Measurements from ENCODE around the gene CACNB3.

Gene CACNB3

DNA sequence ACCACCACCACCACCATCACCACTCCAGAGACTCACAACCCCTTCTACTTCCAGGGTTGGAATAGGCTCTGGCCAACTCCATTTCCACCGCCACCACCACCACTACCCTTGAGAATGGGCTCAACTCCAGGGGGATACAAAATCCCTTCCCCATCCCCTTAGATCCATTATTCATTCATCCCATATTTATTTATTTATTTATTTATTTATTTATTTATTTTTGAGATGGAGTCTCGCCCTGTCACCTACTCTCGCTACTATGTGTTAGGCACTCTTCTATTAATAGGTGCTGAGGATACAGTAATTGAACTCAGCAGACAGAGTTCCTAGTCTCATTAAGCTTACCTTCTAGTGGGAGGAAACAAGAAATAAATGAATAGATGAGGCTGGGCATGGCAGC, 24.6 kb upstream of the CACNB3 start:
- no peak overlapping the region for H3K27ac ChIP-seq (ENCODE audit: low read depth, low read length)
- H3K36me3 ChIP-seq (ENCODE audit: insufficient read depth, low read length) = no peaks in the 10 kb centered on the region
- H3K4me1 ChIP-seq (ENCODE audit: insufficient read depth, low read length) = peaks cover 6% of the 10 kb centered on the region
- H3K9me3 ChIP-seq (ENCODE audit: low read length) = no peaks in the 10 kb centered on the region
- H3K4me3 ChIP-seq (ENCODE audit: low read depth in 1 of 2, low read length in 2 of 2) = no peak overlapping the region
- H3K27me3 ChIP-seq (ENCODE audit: control insufficient read depth in 1 of 2, insufficient read depth in 2 of 2, low read length in 2 of 2) = no peaks in the 10 kb centered on the region
- H3K9ac ChIP-seq (ENCODE audit: low read length) = no peak overlapping the region

DNA sequence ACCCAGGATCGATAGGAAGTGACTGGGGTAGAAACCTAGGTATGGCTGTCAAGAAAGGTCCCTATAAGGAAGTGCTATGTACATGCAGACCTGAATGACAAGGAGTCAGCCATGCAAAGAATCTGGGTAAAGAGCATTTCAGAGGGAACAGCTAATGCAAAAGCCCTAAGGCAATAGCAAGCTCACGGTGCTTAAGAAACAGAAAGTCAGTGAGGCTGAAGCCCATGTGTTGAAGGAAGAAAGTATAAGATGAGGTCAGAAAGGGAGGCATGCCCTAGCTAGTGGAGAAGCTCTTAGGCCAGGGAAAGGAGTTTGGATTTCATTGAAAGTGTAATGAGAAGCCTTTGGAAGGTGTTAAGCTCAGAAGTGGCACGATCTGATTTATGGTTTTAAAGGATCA, 23.4 kb upstream of the CACNB3 start:
- no peak overlapping the region for H3K27ac ChIP-seq (ENCODE audit: low read depth, low read length)
- H3K4me3 ChIP-seq (ENCODE audit: low read depth in 1 of 2, low read length in 2 of 2) = no peak overlapping the region
- H3K27me3 ChIP-seq (ENCODE audit: control insufficient read depth in 1 of 2, insufficient read depth in 2 of 2, low read length in 2 of 2) = no peaks in the 10 kb centered on the region
- H3K4me1 ChIP-seq (ENCODE audit: insufficient read depth, low read length) = peaks cover 6% of the 10 kb centered on the region
- H3K36me3 ChIP-seq (ENCODE audit: insufficient read depth, low read length) = no peaks in the 10 kb centered on the region
- H3K9me3 ChIP-seq (ENCODE audit: low read length) = no peaks in the 10 kb centered on the region
- H3K9ac ChIP-seq (ENCODE audit: low read length) = no peak overlapping the region

DNA sequence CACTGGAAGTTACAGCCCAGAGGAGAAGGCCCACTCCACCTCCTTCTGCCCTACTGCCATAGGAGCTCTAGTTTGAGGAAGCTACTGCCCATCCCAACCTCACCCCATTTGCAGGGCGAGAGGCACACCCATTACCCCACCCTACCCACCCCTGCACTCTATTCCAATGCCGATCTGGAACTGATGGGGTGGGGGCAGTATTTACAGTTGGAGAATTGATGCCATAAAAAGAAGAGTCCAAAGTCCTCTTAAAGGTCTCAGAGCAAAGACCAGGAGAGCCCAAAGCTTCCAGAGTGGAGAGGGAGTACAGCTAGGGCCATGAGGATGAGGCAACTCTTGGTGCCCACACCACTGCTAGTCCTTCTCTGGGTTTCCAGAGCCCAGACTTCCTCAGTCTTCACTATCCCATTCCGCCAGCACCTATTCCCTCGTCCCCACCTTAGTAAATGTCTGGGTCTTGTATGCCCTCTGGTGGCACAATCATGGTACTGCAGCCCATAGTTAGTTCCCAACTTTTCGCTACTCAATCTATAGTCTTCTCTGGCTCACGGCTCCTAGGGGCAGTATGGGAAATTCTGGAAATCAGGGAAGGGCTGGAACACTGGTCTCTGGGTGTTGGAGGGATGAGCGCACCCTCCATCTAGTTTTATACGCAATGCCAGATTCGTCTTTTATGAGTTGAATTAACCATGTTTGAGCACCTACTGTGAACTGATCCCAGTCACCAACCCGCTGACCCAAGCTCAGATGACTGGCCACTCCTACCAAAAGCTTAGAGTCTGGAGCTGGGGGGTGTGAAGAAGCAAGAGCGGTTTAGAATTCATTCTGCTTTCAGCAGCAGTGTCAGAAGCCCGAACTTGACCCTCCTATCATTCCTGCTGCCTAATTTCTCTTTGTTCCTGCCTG, 22.5 kb upstream of the CACNB3 start:
- Histone ChIP-seq H3K4me1 (ENCODE audit: insufficient read depth, low read length) (peaks cover 6% of the 10 kb centered on the region), H3K36me3 (ENCODE audit: insufficient read depth, low read length) (no peaks in the 10 kb centered on the region), H3K9me3 (ENCODE audit: low read length) (no peaks in the 10 kb centered on the region), H3K4me3 (ENCODE audit: low read depth in 1 of 2, low read length in 2 of 2) (no peak overlapping the region), H3K27me3 (ENCODE audit: control insufficient read depth in 1 of 2, insufficient read depth in 2 of 2, low read length in 2 of 2) (peaks cover 0 to 9% of the 10 kb centered on the region in 2 donors), H3K9ac (ENCODE audit: low read length) (no peak overlapping the region), H3K27ac (ENCODE audit: low read depth, low read length) (no peak overlapping the region)

DNA sequence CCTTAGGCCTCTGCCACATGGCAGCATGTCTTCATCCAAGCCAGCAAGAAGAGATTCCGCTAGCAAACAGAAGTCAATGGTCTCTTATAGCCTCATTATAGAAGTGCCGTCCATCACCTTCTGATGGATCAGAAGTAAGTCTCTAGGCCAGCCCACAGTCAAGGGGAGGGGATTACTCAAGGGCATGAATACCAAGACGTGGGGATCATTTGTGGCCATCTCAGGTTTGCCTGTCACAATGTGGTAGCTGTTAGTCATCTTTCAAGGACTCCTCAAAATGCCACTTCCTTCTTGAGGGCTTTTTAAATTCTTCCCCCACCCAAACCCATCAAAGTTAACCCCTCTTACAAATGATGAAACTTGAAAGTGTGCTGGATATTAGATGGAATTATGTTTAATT, 21.3 kb upstream of the CACNB3 start:
- no peak overlapping the region for H3K4me3 ChIP-seq (ENCODE audit: low read depth in 1 of 2, low read length in 2 of 2)
- no peak overlapping the region for H3K27ac ChIP-seq (ENCODE audit: low read depth, low read length)
- peaks cover 6% of the 10 kb centered on the region for H3K4me1 ChIP-seq (ENCODE audit: insufficient read depth, low read length)
- H3K36me3 ChIP-seq (ENCODE audit: insufficient read depth, low read length) = no peaks in the 10 kb centered on the region
- no peak overlapping the region for H3K9ac ChIP-seq (ENCODE audit: low read length)
- peaks cover 0 to 13% of the 10 kb centered on the region in 2 donors for H3K27me3 ChIP-seq (ENCODE audit: control insufficient read depth in 1 of 2, insufficient read depth in 2 of 2, low read length in 2 of 2)
- no peaks in the 10 kb centered on the region for H3K9me3 ChIP-seq (ENCODE audit: low read length)

DNA sequence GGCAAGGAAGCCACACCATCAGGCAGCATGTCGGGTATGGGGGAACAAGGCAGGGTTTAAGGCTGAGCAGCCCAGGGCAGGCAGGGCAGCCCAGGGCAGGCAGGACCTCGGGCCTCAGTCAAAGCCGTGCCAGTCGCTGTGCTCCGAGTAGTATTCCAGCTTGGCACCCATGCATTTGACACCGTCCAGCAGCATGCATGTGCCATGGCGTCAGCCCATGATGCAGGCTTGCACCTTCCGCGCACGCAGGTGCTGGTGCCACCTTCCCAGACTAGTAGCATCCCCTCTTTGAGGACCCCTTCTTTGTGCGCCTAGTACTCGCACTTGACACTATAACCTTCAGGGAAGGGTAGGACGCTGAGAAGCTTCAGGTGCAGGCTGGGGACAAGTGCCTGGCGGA, 17.8 kb upstream of the CACNB3 start:
- H3K27ac ChIP-seq (ENCODE audit: low read depth, low read length) = no peak overlapping the region
- H3K4me1 ChIP-seq (ENCODE audit: insufficient read depth, low read length) = peaks cover 6% of the 10 kb centered on the region
- no peaks in the 10 kb centered on the region for H3K9me3 ChIP-seq (ENCODE audit: low read length)
- H3K36me3 ChIP-seq (ENCODE audit: insufficient read depth, low read length) = no peaks in the 10 kb centered on the region
- H3K27me3 ChIP-seq (ENCODE audit: control insufficient read depth in 1 of 2, insufficient read depth in 2 of 2, low read length in 2 of 2) = peaks cover 0 to 13% of the 10 kb centered on the region in 2 donors
- no peak overlapping the region for H3K9ac ChIP-seq (ENCODE audit: low read length)
- no peak overlapping the region for H3K4me3 ChIP-seq (ENCODE audit: low read depth in 1 of 2, low read length in 2 of 2)

DNA sequence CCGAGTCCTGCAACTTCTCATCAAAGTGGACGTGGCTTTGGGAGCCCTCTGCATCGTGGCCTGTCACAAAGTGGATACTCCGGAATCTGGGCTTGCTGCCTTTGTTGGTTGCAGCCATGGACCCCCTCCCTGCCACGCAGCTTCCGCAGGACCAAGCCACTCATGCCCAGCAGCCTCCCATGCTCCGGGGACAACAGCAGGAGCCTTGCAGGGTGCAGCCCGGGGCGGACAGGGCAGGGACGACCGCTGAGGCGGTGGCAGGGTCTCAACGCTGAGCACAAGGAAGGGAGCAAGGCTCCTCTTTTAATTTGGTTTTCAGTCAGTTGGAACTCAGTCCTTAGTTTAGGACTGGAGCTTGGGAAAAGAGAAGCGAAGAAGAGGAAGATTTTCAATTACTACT, 17.3 kb upstream of the CACNB3 start:
- H3K4me1 ChIP-seq (ENCODE audit: insufficient read depth, low read length) = peaks cover 1% of the 10 kb centered on the region
- no peaks in the 10 kb centered on the region for H3K9me3 ChIP-seq (ENCODE audit: low read length)
- H3K27ac ChIP-seq (ENCODE audit: low read depth, low read length) = no peak overlapping the region
- H3K9ac ChIP-seq (ENCODE audit: low read length) = no peak overlapping the region
- H3K27me3 ChIP-seq (ENCODE audit: control insufficient read depth in 1 of 2, insufficient read depth in 2 of 2, low read length in 2 of 2) = peaks cover 0 to 13% of the 10 kb centered on the region in 2 donors
- H3K4me3 ChIP-seq (ENCODE audit: low read depth in 1 of 2, low read length in 2 of 2) = no peak overlapping the region
- no peaks in the 10 kb centered on the region for H3K36me3 ChIP-seq (ENCODE audit: insufficient read depth, low read length)

DNA sequence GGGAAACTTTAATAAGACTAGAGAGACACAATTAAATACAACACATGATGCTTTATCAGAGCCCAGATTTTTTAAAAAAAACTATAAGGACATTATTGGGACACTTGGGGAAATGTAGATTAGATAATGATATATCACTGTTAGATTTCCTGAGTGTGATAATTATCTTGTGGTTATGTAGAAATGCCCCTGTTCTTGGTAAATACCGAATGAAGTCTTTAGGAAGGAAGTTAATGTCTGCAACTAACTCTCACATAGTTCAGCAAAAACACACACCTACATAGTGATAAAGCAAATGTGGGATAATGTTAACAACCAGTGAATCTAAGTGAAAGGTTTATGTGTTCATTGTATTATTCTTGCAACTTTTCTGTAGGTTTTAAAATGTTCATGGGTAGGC, 14.6 kb upstream of the CACNB3 start:
- Histone ChIP-seq H3K27ac (ENCODE audit: low read depth, low read length) (no peak overlapping the region), H3K9me3 (ENCODE audit: low read length) (no peaks in the 10 kb centered on the region), H3K27me3 (ENCODE audit: control insufficient read depth in 1 of 2, insufficient read depth in 2 of 2, low read length in 2 of 2) (peaks cover 0 to 13% of the 10 kb centered on the region in 2 donors), H3K4me3 (ENCODE audit: low read depth in 1 of 2, low read length in 2 of 2) (no peak overlapping the region), H3K36me3 (ENCODE audit: insufficient read depth, low read length) (no peaks in the 10 kb centered on the region), H3K4me1 (ENCODE audit: insufficient read depth, low read length) (no peaks in the 10 kb centered on the region), H3K9ac (ENCODE audit: low read length) (no peak overlapping the region)

DNA sequence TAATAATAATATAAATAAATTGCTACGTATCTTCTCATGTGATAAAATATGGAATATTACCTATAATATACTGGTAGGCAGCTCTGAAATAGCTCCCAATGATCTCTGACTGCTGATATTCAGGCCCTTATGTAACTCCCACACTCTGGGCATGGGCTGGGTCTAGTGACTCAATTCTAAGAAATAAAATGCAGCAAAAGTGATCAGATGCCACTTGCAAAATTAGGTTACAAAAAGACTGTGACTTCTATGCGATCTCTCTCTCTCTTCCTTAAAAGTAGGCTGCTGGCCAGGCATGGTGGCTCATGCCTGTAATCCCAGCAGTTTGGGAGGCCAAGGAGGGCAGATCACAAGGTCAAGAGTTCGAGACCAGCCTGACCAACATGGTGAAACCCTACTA, 10.3 kb upstream of the CACNB3 start:
- no peaks in the 10 kb centered on the region for H3K9me3 ChIP-seq (ENCODE audit: low read length)
- peaks cover 8% of the 10 kb centered on the region for H3K4me1 ChIP-seq (ENCODE audit: insufficient read depth, low read length)
- no peaks in the 10 kb centered on the region for H3K36me3 ChIP-seq (ENCODE audit: insufficient read depth, low read length)
- H3K27ac ChIP-seq (ENCODE audit: low read depth, low read length) = no peak overlapping the region
- H3K27me3 ChIP-seq (ENCODE audit: control insufficient read depth in 1 of 2, insufficient read depth in 2 of 2, low read length in 2 of 2) = no peaks in the 10 kb centered on the region
- H3K4me3 ChIP-seq (ENCODE audit: low read depth in 1 of 2, low read length in 2 of 2) = no peak overlapping the region
- H3K9ac ChIP-seq (ENCODE audit: low read length) = no peak overlapping the region

DNA sequence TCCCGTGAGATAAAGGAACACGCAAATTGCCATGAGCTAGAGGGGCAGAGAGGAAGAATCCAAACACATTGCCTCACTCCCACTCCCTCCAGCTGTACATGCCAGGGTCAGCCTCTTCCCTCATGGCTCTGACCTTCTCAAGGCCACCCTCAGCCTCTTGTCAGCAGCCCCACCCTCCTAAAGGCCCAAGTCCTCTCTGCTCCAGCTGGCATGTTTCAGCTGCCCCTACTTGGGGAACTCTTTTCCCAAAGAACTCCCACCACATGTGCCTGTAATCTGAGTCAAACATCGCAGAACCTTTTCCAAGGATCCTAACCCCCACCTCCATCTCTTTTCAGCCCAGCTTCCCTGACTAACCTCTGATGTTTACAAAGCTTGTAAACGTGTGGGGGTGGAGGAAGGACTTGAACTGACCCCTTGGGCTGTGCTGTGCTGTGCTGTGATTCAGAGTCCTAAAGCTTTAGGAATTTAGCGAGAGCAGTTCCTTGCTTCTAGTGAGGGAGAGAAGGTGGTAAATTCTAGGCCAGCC, 7.3 kb upstream of the CACNB3 start:
- H3K36me3 ChIP-seq (ENCODE audit: insufficient read depth, low read length) = no peaks in the 10 kb centered on the region
- H3K4me3 ChIP-seq (ENCODE audit: low read depth in 1 of 2, low read length in 2 of 2) = no peak overlapping the region
- peaks cover 20% of the 10 kb centered on the region for H3K4me1 ChIP-seq (ENCODE audit: insufficient read depth, low read length)
- no peaks in the 10 kb centered on the region for H3K27me3 ChIP-seq (ENCODE audit: control insufficient read depth in 1 of 2, insufficient read depth in 2 of 2, low read length in 2 of 2)
- no peak overlapping the region for H3K27ac ChIP-seq (ENCODE audit: low read depth, low read length)
- no peaks in the 10 kb centered on the region for H3K9me3 ChIP-seq (ENCODE audit: low read length)
- H3K9ac ChIP-seq (ENCODE audit: low read length) = no peak overlapping the region

DNA sequence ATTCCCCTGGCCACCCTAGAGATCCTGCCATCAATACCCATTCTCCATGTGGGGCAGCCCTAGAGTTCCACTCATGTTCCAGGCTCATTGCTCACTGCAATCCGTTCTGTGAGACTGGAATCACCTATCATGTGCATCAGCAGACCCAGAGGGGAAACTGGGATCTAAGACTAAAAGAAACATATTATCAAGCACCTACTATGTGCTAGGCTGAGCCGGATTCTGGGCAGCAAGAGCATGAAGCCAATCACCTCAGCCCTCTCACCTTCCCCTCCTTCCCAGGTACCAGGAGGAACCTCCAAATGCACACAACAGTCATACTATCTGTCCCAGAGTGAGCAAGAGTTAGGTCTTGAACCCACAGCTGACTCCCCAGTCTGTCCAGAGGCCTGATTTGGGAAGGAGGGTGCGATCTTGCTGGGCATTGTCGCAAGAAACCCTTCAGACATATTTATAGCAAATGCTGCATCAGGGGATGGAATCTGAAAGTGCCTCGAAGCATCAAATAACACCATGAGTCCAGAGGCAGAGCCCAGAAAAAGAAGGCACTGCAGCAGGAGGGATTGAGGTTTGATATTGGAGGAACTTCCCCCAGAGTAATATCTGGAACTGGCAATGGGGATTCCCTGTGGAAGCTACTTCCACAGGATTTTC, 6.7 kb upstream of the CACNB3 start:
- Histone ChIP-seq H3K27me3 (ENCODE audit: control insufficient read depth in 1 of 2, insufficient read depth in 2 of 2, low read length in 2 of 2) (no peaks in the 10 kb centered on the region), H3K4me3 (ENCODE audit: low read depth in 1 of 2, low read length in 2 of 2) (no peak overlapping the region), H3K9me3 (ENCODE audit: low read length) (no peaks in the 10 kb centered on the region), H3K36me3 (ENCODE audit: insufficient read depth, low read length) (no peaks in the 10 kb centered on the region), H3K27ac (ENCODE audit: low read depth, low read length) (no peak overlapping the region), H3K4me1 (ENCODE audit: insufficient read depth, low read length) (peaks cover 25% of the 10 kb centered on the region), H3K9ac (ENCODE audit: low read length) (no peak overlapping the region)

DNA sequence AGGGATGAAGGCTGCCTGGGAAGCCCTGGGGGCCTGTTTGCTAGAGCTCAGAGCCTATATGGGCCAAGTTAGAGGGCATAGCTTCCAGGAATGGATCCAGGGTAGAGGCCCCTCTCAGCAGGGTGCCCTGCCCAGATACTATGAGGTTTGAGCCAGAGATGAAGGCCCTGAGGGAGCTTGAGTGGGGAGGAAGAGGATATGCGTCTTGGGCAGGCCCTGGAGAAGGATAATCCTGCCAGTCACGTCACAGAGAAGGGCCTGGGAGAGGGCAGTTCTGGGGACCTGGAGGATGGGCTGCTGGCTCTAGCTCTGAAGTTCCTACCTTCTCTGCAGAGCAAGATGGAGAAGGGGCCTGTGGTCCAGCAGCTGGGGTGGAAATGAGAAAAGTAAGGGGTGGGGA, 5.9 kb upstream of the CACNB3 start:
- Histone ChIP-seq H3K4me1 (ENCODE audit: insufficient read depth, low read length) (peaks cover 26% of the 10 kb centered on the region), H3K27ac (ENCODE audit: low read depth, low read length) (no peak overlapping the region), H3K9ac (ENCODE audit: low read length) (no peak overlapping the region)

More for the DNA sequence above, 5.9 kb upstream of the CACNB3 start:
- no peak overlapping the region for H3K4me3 ChIP-seq (ENCODE audit: low read depth in 1 of 2, low read length in 2 of 2)
- no peaks in the 10 kb centered on the region for H3K36me3 ChIP-seq (ENCODE audit: insufficient read depth, low read length)
- no peaks in the 10 kb centered on the region for H3K9me3 ChIP-seq (ENCODE audit: low read length)
- H3K27me3 ChIP-seq (ENCODE audit: control insufficient read depth in 1 of 2, insufficient read depth in 2 of 2, low read length in 2 of 2) = no peaks in the 10 kb centered on the region
